Activated CD4-positive, CD25-positive, alpha-beta regulatory T cell treated with anti-CD3 and anti-CD28 coated beads, Interleukin-2, amount 50 U/mL, for 24 hours (primary cell): Measurements from ENCODE around the gene ATG4A.

Experiments
- ATAC-seq, 2 donors: fragments of 150-1000 bp; cut with Tn5 transposase; one replicate each; pipeline ENCODE4 v1.10.0; 2021; ENCODE audit warnings: mild to moderate bottlenecking in 1 of 2, moderate library complexity in 1 of 2

Gene ATG4A

GRCh38 chrX:108123591-108124366 lies 32.2 kb downstream of the ATG4A start:
- no peak for ATAC-seq

- ATAC-seq = no peak
Measured at GRCh38 chrX:108126661-108127060, 35.1 kb downstream of the ATG4A start.

GRCh38 chrX:108127152-108127551 lies 35.6 kb downstream of the ATG4A start:
- no peak for ATAC-seq

- ATAC-seq = no peak
Measured at GRCh38 chrX:108130889-108131288, 39.3 kb downstream of the ATG4A start.

- ATAC-seq = no peak
Measured at GRCh38 chrX:108131471-108131870, 39.9 kb downstream of the ATG4A start.

GRCh38 chrX:108132034-108132433 lies 40.5 kb downstream of the ATG4A start:
- ATAC-seq = no peak

- ATAC-seq = no peak
Measured at GRCh38 chrX:108132876-108133275, 41.3 kb downstream of the ATG4A start.

GRCh38 chrX:108134724-108135123 lies 43.1 kb downstream of the ATG4A start:
- no peak for ATAC-seq

GRCh38 chrX:108138814-108139702 lies 47.5 kb downstream of the ATG4A start:
- no peak for ATAC-seq

- ATAC-seq = no peak
Measured at GRCh38 chrX:108148524-108148923, 56.9 kb downstream of the ATG4A start.

- no peak for ATAC-seq
Measured at GRCh38 chrX:108156082-108156481, 64.5 kb downstream of the ATG4A start.

GRCh38 chrX:108156934-108157466 lies 65.4 kb downstream of the ATG4A start:
- no peak for ATAC-seq

- no peak for ATAC-seq
Measured at GRCh38 chrX:108157628-108158027, 66.0 kb downstream of the ATG4A start.

- ATAC-seq = no peak
Measured at GRCh38 chrX:108159028-108159670, 67.6 kb downstream of the ATG4A start.

GRCh38 chrX:108160309-108160708 lies 68.7 kb downstream of the ATG4A start:
- no peak for ATAC-seq

GRCh38 chrX:108162265-108162664 lies 70.7 kb downstream of the ATG4A start:
- no peak for ATAC-seq

GRCh38 chrX:108163333-108164082 lies 71.9 kb downstream of the ATG4A start:
- ATAC-seq = no peak

GRCh38 chrX:108165383-108166111 lies 74.0 kb downstream of the ATG4A start:
- no peak for ATAC-seq

GRCh38 chrX:108167211-108167872 lies 75.8 kb downstream of the ATG4A start:
- ATAC-seq = no peak

GRCh38 chrX:108168961-108169740 lies 77.6 kb downstream of the ATG4A start:
- no peak for ATAC-seq
